NCI-H510A treated with DMSO at 0.1 percent for 48 hours (cell line): ENCODE measurements around the gene VASN.
A peak's percentile ranks its signal among the peaks of the same experiment; 100 is the strongest.

Experiments used
- DNase-seq: peaks from one replicate; lab custom pipeline; 2025; lab: John Stamatoyannopoulos, UW

VASN gene

GRCh38 chr16:4372578-4373355 lies 1.1 kb downstream of the VASN start:
- DNase-seq: peak; percentile 45

- DNase-seq: no peak
These were observed 1.8 kb downstream of the VASN start for GRCh38 chr16:4373356-4373908.

GRCh38 chr16:4373909-4374742 lies 2.5 kb downstream of the VASN start:
- DNase-seq: no peak

GRCh38 chr16:4375717-4376116 lies 4.1 kb downstream of the VASN start:
- no peak for DNase-seq

- DNase-seq: no peak
These were observed 4.7 kb downstream of the VASN start for GRCh38 chr16:4376126-4376892.

- DNase-seq: no peak
These were observed 5.4 kb downstream of the VASN start for GRCh38 chr16:4376893-4377572.

- DNase-seq: no peak
These were observed 6.0 kb downstream of the VASN start for GRCh38 chr16:4377573-4378154.

- DNase-seq: no peak
These were observed 6.6 kb downstream of the VASN start for GRCh38 chr16:4378161-4378666.

GRCh38 chr16:4378999-4379690 lies 7.5 kb downstream of the VASN start:
- DNase-seq: no peak

GRCh38 chr16:4380119-4381063 lies 8.7 kb downstream of the VASN start:
- DNase-seq: no peak

GRCh38 chr16:4381072-4381934 lies 9.7 kb downstream of the VASN start:
- DNase-seq: no peak

GRCh38 chr16:4381935-4382794 lies 10.5 kb downstream of the VASN start:
- DNase-seq: no peak

GRCh38 chr16:4382795-4383357 lies 11.2 kb downstream of the VASN start:
- no peak for DNase-seq

- no peak for DNase-seq
These were observed 12.2 kb downstream of the VASN start for GRCh38 chr16:4383591-4384444.

GRCh38 chr16:4384509-4384942 lies 12.9 kb downstream of the VASN start:
- DNase-seq: no peak
